ENCODE results near the gene WWOX. TPM values are rescaled to one million over a fixed set of nuclear protein-coding genes. Genes with fewer than 3 reads are reported as not detected.

WWOX gene
- total RNA-seq, 1 experiment from 2014 or later: 15.6 TPM

DNA sequence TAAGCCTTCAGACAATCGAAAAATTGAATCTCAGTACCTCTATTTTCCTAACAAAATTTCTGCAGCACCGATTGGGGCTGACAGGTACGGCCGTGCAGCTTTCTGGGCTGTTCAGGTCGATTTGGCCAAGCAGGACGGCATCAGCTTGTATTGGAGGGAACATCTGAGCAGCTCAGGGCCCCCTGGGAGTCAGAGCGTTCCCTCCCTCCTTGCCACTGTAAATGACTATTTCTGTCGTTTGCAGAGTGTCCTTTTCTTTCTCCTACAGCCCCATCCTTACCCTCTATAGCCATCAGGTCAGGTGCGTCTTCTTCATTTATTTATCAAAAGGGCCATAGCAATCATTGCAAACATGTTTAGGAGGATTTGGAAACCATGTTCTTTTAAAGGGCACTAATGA is 731.1 kb downstream of the WWOX start:
- Histone ChIP-seq H2BK20ac (ENCODE audit: low read depth, low read length, poor library complexity, severe bottlenecking) (no peak overlapping the region), H3K23ac (ENCODE audit: insufficient read length, low read depth, low read length) (no peak overlapping the region), H4K8ac (replicated peaks; ENCODE audit: insufficient read length, low read depth, low read length) (no peak overlapping the region), H3K4me2 (ENCODE audit: insufficient read depth, insufficient read length, low read length) (no peak overlapping the region), H3K56ac (ENCODE audit: insufficient read length, low read depth, low read length) (no peak overlapping the region), H2BK12ac (ENCODE audit: insufficient read length, low read depth, low read length) (no peak overlapping the region), H3K18ac (ENCODE audit: insufficient read length, low read depth, low read length) (no peak overlapping the region), H3K4ac (ENCODE audit: low read depth, low read length) (no peak overlapping the region), H4K20me1 (ENCODE audit: control insufficient read depth, insufficient read depth, insufficient read length) (no peaks in the 10 kb centered on the region), H3K79me2 (ENCODE audit: insufficient read depth, low read length) (no peaks in the 10 kb centered on the region), H3K14ac (ENCODE audit: insufficient read depth, low read length) (no peak overlapping the region), H2AFZ (ENCODE audit: low read length) (no peak overlapping the region), H2AK5ac (ENCODE audit: insufficient read length, low read length) (no peak overlapping the region), H2BK15ac (ENCODE audit: low read depth, low read length) (no peak overlapping the region), H3T11ph (ENCODE audit: low read length) (no peak overlapping the region), H3K27me3 (ENCODE audit: insufficient read depth, low read length) (no peaks in the 10 kb centered on the region), H2BK5ac (ENCODE audit: insufficient read length, low read length) (no peak overlapping the region), H2BK120ac (ENCODE audit: low read depth, low read length, poor library complexity, severe bottlenecking) (no peak overlapping the region), H3K79me1 (ENCODE audit: insufficient read depth, low read depth, low read length, poor library complexity, severe bottlenecking) (no peaks in the 10 kb centered on the region), H4K5ac (ENCODE audit: insufficient read length, low read depth, low read length) (no peak overlapping the region), H3K9me3 (ENCODE audit: control insufficient read depth, low read depth, low read length) (no peaks in the 10 kb centered on the region), H3K27ac (ENCODE audit: insufficient read length, low read depth, low read length) (no peak overlapping the region), H4K91ac (ENCODE audit: insufficient read length, low read depth, low read length) (no peak overlapping the region), H3K9ac (ENCODE audit: extremely low read depth, insufficient read length, low read length) (no peak overlapping the region), H3K4me1 (ENCODE audit: insufficient read depth, low read length) (no peaks in the 10 kb centered on the region), H3K23me2 (ENCODE audit: insufficient read length, low read depth, low read length, poor library complexity, severe bottlenecking) (no peaks in the 10 kb centered on the region)
- DNase-seq: no peak
- Mint-ChIP-seq H3K4me3 (no peak overlapping the region), H3K27me3 (ENCODE audit: low read depth) (no peaks in the 10 kb centered on the region), H3K9me3 (no peaks in the 10 kb centered on the region), H3K4me1 (peaks cover 9 to 12% of the 10 kb centered on the region in 2 experiments), H3K36me3 (ENCODE audit: insufficient read depth in 1 of 3, low read depth in 3 of 3) (no peaks in the 10 kb centered on the region), H3K27ac (peak overlapping the region in 1 of 3 experiments; percentile 59; a peak in 2 of 7 replicates)
- no CpG with 5 or more reads among the region's 9 CpGs for WGBS (ENCODE audit: extremely low coverage, insufficient read length, low lambda C conversion rate)
- TF ChIP-seq, protein P1, sequence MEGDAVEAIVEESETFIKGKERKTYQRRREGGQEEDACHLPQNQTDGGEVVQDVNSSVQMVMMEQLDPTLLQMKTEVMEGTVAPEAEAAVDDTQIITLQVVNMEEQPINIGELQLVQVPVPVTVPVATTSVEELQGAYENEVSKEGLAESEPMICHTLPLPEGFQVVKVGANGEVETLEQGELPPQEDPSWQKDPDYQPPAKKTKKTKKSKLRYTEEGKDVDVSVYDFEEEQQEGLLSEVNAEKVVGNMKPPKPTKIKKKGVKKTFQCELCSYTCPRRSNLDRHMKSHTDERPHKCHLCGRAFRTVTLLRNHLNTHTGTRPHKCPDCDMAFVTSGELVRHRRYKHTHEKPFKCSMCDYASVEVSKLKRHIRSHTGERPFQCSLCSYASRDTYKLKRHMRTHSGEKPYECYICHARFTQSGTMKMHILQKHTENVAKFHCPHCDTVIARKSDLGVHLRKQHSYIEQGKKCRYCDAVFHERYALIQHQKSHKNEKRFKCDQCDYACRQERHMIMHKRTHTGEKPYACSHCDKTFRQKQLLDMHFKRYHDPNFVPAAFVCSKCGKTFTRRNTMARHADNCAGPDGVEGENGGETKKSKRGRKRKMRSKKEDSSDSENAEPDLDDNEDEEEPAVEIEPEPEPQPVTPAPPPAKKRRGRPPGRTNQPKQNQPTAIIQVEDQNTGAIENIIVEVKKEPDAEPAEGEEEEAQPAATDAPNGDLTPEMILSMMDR (conservative IDR thresholded peaks at IDR 0.05): no peak
